Measurements from ENCODE around the gene NSG1.
"Not testable (repeated sequence)": the region's sequence is repeated elsewhere in the genome, so short reads cannot be mapped to it uniquely, and the experiment has no call there.

NSG1 gene

GRCh38 chr4:4415107-4415805 lies 28.4 kb downstream of the NSG1 start:
- DNase-seq (ENCODE audit: insufficient read length, low spot score) (no peak), FAIRE-seq (no peak)

GRCh38 chr4:4415806-4416805 lies 29.2 kb downstream of the NSG1 start:
- FAIRE-seq, result no peak
- DNase-seq (ENCODE audit: insufficient read length, low spot score), result no peak

- no peak for FAIRE-seq
- no peak for DNase-seq (ENCODE audit: insufficient read length, low spot score)
Observed at GRCh38 chr4:4416981-4417380, 30.1 kb downstream of the NSG1 start.

- no peak for DNase-seq (ENCODE audit: insufficient read length, low spot score)
- no peak for FAIRE-seq
Observed at GRCh38 chr4:4417886-4418285, 31.0 kb downstream of the NSG1 start.

GRCh38 chr4:4418676-4419390 lies 31.9 kb downstream of the NSG1 start:
- FAIRE-seq (no peak), DNase-seq (ENCODE audit: insufficient read length, low spot score) (no peak)

- no peak for DNase-seq (ENCODE audit: insufficient read length, low spot score)
- FAIRE-seq, result no peak
Observed at GRCh38 chr4:4419896-4420295, 33.0 kb downstream of the NSG1 start.

GRCh38 chr4:4420421-4420820 lies 33.5 kb downstream of the NSG1 start:
- no peak for FAIRE-seq

GRCh38 chr4:4421356-4421755 lies 34.5 kb downstream of the NSG1 start:
- FAIRE-seq (no peak), DNase-seq (ENCODE audit: insufficient read length, low spot score) (no peak)

More at GRCh38 chr4:4420421-4420820, 33.5 kb downstream of the NSG1 start:
- DNase-seq (ENCODE audit: insufficient read length, low spot score), result no peak

GRCh38 chr4:4422117-4422516 lies 35.2 kb downstream of the NSG1 start:
- not testable (repeated sequence) for FAIRE-seq; DNase-seq (ENCODE audit: insufficient read length, low spot score)

GRCh38 chr4:4422856-4423499 lies 36.1 kb downstream of the NSG1 start:
- DNase-seq (ENCODE audit: insufficient read length, low spot score), result no peak
- no peak for FAIRE-seq

- DNase-seq (ENCODE audit: insufficient read length, low spot score) (no peak), FAIRE-seq (no peak)
Observed at GRCh38 chr4:4423706-4424498, 37.0 kb downstream of the NSG1 start.

- DNase-seq (ENCODE audit: insufficient read length, low spot score), result no peak
- no peak for FAIRE-seq
Observed at GRCh38 chr4:4424499-4425115, 37.7 kb downstream of the NSG1 start.

- FAIRE-seq (no peak), DNase-seq (ENCODE audit: insufficient read length, low spot score) (no peak)
Observed at GRCh38 chr4:4425119-4425690, 38.3 kb downstream of the NSG1 start.

GRCh38 chr4:4425696-4426095 lies 38.8 kb downstream of the NSG1 start:
- DNase-seq (ENCODE audit: insufficient read length, low spot score) (no peak), FAIRE-seq (no peak)

GRCh38 chr4:4426511-4427120 lies 39.7 kb downstream of the NSG1 start:
- no peak for DNase-seq (ENCODE audit: insufficient read length, low spot score)

GRCh38 chr4:4427121-4427870 lies 40.4 kb downstream of the NSG1 start:
- DNase-seq (ENCODE audit: insufficient read length, low spot score) (no peak), FAIRE-seq (no peak)

More at GRCh38 chr4:4426511-4427120, 39.7 kb downstream of the NSG1 start:
- FAIRE-seq, result no peak

- no peak for DNase-seq (ENCODE audit: insufficient read length, low spot score)
Observed at GRCh38 chr4:4427886-4428285, 41.0 kb downstream of the NSG1 start.

More at GRCh38 chr4:4427886-4428285, 41.0 kb downstream of the NSG1 start:
- FAIRE-seq, result no peak
